ELR (cell line): ENCODE results near the gene RUBCNL.
"Not testable (repeated sequence)": the region's sequence is repeated elsewhere in the genome, so short reads cannot be mapped to it uniquely, and the experiment has no call there.

Source experiments
- DNase-seq: peaks from one replicate; pipeline ENCODE4 v3.0.0-alpha.2; 2015; ENCODE audit warnings: low read depth

The RUBCNL gene

DNA sequence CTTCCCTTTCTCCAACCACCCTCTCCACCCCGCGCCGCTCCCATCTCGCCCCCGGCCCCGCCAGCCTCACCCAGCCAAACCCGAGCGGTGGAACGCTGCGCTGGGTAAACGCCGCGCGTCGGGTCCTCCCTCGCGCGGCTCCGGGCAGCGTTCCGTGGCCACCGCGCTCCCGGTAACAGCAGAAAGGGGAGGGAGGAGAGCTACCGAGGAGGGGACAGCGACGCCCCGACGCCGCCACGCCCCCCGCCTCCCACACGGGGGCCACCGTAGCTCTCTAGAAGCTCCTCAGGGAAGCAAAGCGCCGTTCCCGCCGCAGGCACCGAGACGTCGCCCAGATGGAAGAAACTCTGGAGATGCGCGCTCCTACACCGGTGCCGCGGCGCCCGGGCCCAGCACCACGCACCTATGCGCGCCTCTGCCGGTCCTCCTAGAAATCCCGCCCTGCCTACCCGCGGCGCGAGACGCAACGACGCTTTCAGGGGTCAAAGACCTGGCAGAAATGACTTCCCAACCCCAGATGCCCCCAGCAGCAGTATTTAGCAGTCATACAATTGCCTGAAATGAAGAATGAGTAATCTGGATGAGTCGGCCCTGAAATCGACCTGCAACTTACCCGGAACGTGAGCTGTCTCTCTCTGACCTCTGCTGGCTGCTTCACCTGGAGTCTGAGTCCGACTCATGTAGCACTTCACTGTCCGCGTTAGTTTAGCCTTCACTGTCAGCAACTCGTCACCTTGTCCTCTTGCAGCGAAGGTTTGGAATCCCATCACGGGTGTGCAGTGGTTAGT lies at the start of gene RUBCNL:
Gene RUBCNL (minus strand): TSS at position 189 of the 788 bp plus-strand sequence. CDS start 14,777 bp downstream, outside the sequence.
- DNase-seq, result peak; percentile 50

GRCh38 chr13:46429558-46429957 lies 42.5 kb upstream of the RUBCNL start:
- DNase-seq, result not testable (repeated sequence)

GRCh38 chr13:46405457-46405856 lies 18.4 kb upstream of the RUBCNL start:
- DNase-seq, result no peak

- DNase-seq, result no peak
Observed at GRCh38 chr13:46404733-46405100, 17.7 kb upstream of the RUBCNL start.

GRCh38 chr13:46403851-46404732 lies 17.0 kb upstream of the RUBCNL start:
- DNase-seq, result no peak

DNA sequence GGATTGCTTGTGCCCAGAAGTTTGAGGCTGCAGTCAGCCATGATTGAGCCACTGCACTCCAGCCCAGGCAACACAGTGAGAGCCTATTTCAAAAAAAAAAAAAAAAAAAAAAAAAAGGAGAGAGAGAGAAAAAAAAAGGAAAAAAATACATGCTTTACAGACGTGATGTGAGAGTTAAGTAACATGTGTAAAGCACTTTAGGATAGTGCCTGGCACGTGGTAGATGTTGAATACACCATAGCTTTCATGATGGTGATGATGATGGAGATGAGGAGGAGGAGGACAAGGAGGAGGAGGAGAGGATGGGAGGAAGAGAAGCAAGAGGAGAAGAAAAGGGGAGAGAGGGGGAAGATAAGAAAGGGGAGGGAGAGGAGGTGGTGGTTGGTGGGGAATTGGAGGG lies 15.1 kb upstream of the RUBCNL start:
- DNase-seq, result no peak

DNA sequence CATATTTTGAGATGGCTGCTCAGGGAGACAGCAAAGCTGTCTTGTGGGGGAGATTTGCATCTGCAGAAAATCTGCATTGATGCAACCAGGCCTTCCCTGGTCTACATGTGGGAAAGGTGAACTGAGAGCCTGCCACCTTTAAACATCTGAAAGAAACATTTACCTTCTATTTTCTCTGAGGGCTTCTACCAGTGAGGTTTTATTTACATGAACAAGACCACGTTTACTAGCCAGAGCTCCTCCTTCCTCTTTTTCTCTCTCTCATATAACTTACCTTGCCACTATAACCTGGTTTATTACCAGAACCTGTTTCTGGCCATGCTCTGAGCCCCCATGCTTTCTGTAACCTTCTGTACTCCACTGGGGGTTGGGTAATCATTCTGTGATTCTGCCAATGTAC lies 14.4 kb upstream of the RUBCNL start:
- no peak for DNase-seq

DNA sequence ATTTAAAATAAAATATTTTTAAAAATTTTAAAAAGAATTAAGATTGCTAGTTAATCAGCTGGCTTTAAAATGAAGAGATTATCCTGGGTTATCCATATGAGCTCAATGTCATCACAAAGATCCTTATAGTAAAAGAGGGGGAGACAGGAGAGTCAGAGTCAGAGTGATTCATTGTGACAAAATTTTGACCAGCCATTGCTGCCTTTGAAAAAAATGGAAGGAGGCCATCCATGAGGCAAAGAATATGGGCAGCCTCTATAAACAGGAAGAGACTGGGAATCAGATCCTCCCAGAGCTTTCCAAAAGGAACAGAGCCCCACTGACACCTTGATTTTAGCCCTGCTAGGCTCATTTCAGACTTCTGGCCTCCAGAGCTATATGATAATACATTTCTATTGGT lies 9.3 kb upstream of the RUBCNL start:
- peak; percentile 11 for DNase-seq

- no peak for DNase-seq
Observed at GRCh38 chr13:46392967-46393366, 5.9 kb upstream of the RUBCNL start.

- DNase-seq, result no peak
Observed at GRCh38 chr13:46389457-46390451, 2.7 kb upstream of the RUBCNL start.

- no peak for DNase-seq
Observed at GRCh38 chr13:46388846-46389245, 1.8 kb upstream of the RUBCNL start.

- DNase-seq, result no peak
Observed at GRCh38 chr13:46388308-46388707, 1.3 kb upstream of the RUBCNL start.

DNA sequence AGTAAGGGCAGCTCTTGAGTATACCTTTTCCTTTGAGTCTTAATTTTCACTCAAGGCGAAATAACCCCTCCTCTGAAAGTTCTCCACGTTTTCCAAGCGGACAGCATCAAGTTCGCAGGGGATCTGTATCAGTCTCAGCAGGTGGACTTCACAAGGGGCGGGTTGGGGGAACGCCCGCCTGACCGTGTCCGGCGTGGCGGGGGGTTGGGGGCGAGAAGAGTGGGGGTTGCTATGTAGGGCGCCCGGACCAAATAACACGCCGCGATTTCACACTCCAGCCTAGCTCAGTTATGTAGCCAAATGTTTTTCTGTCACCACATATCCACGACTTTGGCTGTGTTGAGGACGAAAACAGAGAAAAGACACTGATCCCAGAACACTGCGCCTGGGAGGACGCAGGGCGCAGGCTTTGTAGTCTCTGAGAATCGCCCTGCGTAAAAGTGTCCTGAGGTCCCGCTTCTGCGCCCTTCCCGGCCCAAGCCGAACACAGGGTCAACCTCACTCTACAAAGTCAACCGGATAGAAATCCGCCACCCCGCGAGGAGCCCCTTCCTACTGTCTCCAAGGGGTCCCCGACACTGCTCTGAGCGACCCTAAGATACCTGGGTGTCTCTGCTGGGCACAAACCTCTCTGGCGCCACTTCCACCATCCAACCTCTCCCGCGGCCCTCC lies 524 bp downstream of the RUBCNL start:
- DNase-seq, result no peak

DNA sequence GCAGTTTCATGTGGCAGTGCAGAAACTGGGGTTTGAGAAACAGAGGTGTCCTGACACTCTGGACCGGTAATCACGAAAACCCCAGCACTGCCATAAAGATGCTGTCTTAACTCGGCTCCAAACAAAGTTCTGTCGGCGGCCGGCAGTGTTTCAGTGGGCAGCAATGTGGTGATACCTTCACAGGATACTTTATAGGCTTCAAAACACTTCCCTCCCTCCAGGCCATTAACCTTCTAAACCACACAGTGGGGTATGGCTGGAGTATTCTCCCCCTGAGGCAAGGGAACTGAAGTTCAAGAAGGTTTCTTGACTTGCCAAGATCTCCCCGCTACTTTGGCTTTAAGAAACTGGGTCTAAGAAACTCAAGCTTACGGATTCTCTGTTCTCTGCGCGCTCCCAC lies 1.1 kb downstream of the RUBCNL start:
- DNase-seq, result no peak

GRCh38 chr13:46383383-46383782 lies 3.7 kb downstream of the RUBCNL start:
- no peak for DNase-seq

DNA sequence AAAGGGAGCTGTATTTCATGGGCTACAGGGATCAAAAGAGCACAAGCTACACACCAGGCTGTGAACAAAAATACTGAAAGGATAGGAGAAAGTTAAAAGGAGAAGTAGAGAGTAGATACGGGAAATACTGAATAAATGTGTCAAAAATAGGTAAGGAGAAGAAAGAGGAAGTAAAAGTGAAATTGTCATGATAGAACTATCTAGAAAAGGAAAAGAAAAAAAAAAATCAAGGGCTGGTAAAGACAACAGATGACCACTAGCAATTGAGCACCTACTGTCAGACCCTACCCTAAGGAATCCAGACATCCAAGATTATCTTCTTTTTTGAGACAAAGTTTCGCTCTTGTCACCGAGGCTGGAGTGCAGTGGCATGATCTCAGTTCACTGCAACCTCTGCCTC lies 4.8 kb downstream of the RUBCNL start:
- no peak for DNase-seq

- DNase-seq, result no peak
Observed at GRCh38 chr13:46380242-46380641, 6.8 kb downstream of the RUBCNL start.

- no peak for DNase-seq
Observed at GRCh38 chr13:46379611-46380010, 7.4 kb downstream of the RUBCNL start.

- no peak for DNase-seq
Observed at GRCh38 chr13:46378411-46378810, 8.6 kb downstream of the RUBCNL start.

DNA sequence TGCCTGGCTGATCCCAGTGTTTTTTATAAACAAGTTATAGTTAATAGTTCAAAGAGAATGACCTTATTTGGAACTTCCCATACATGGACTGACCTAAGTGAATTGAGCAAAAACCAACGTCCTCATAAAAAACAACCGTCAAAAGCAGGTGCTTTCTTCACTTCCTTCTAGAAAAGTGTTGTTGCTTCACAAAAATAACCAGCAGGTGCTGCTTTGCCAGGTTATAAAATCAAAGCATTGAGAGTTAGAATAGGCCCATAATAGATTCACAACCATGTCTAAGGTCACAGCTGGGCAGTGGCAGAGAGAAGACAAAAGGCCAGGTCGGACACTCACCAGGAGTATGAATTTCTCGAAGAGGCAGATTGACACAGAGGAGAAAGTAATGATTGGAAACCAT lies 9.5 kb downstream of the RUBCNL start:
- DNase-seq, result no peak

GRCh38 chr13:46374710-46375109 lies 12.3 kb downstream of the RUBCNL start:
- DNase-seq, result no peak
